GM12878 (cell line): Measurements from ENCODE around the gene QRFP. TPM values are rescaled to one million over a fixed set of nuclear protein-coding genes. Genes with fewer than 3 reads are reported as not detected.

Source experiments
- ATAC-seq: fragments of 200-7000 bp; cut with Tn5 transposase; 3 replicates; pipeline ENCODE4 v1.9.1; 2020; ENCODE audit warnings: mild to moderate bottlenecking, moderate library complexity
- Bru-seq: library from RNA; stranded (reverse); fragments of 400-500 nt; gene quantifications from one replicate; lab custom pipeline; 2021; lab: Mats Ljungman, UMichigan
- BruChase-seq, 2 experiments: library from RNA; stranded (reverse); fragments of 400-500 nt; gene quantifications; one replicate each; lab custom pipeline; 2021; lab: Mats Ljungman, UMichigan
- BruUV-seq: library from RNA; stranded (reverse); fragments of 400-500 nt; replicated peaks from 2 replicates; lab custom pipeline; 2021; lab: Mats Ljungman, UMichigan
- CTCF ChIA-PET: fragments of 300-600 bp; sonication (Branson Sonifier 250); formaldehyde crosslinking; extraction: SDS; loops from one replicate; lab custom pipeline; 2021; ENCODE audit warnings: inconsistent platforms; lab: Yijun Ruan, JAX
- POLR2A ChIA-PET: fragments of 350-600 bp; formaldehyde crosslinking; extraction: SDS; loops from one replicate; lab custom pipeline; 2021; ENCODE audit warnings: inconsistent platforms; lab: Charles Lee
- RAD21 ChIA-PET: fragments of 300-600 bp; sonication (Branson Sonifier 250); formaldehyde crosslinking; loops from one replicate; lab custom pipeline; 2023; ENCODE audit warnings: antibody characterized with exemption; ENCODE audit not compliant: unreplicated experiment; lab: Charles Lee
- SMC1A ChIA-PET: fragments of 300-600 bp; sonication (Branson Sonifier 250); formaldehyde crosslinking; loops from one replicate; lab custom pipeline; 2023; ENCODE audit not compliant: unreplicated experiment, uncharacterized antibody; lab: Charles Lee
- DNase-seq: peaks from one replicate; pipeline ENCODE4 v3.0.0-alpha.2; 2011; ENCODE audit warnings: low read depth, low spot score
- FAIRE-seq: peaks from 3 replicates; lab custom pipeline; 2011; peaks lifted over from hg19 to GRCh38; lab: Jason Lieb, UNC
- H2AFZ ChIP-seq: 2 replicates; pipeline ENCODE4 v1.6.0; 2011; ENCODE audit warnings: low read depth, low read length, control low read depth; ENCODE audit not compliant: control insufficient read depth
- H3K27ac ChIP-seq: 2 replicates; pipeline ENCODE4 v1.5.1; 2011; ENCODE audit warnings: control low read depth; ENCODE audit not compliant: control insufficient read depth, insufficient read depth
- H3K27me3 ChIP-seq, 2 experiments: replicated peaks in 1 of 2; 2 replicates each; pipeline versions ENCODE4 v1.6.0 to v1.6.1; 2011; ENCODE audit warnings: low read length in 1 of 2; ENCODE audit not compliant: control insufficient read depth in 2 of 2, insufficient read depth in 2 of 2
- H3K36me3 ChIP-seq, 2 experiments: 2 replicates each; pipeline ENCODE4 v1.5.1; 2011; ENCODE audit warnings: low read length in 1 of 2; ENCODE audit not compliant: control insufficient read depth in 2 of 2, insufficient read depth in 2 of 2
- H3K4me1 ChIP-seq: 2 replicates; pipeline ENCODE4 v1.6.1; 2011; ENCODE audit warnings: mild to moderate bottlenecking, low read length, moderate library complexity, mixed read lengths; ENCODE audit not compliant: control insufficient read depth, insufficient read depth
- H3K4me2 ChIP-seq: 2 replicates; pipeline ENCODE4 v1.6.0; 2011; ENCODE audit warnings: control low read depth; ENCODE audit not compliant: control insufficient read depth, insufficient read depth
- H3K4me3 ChIP-seq: fragments of 200-600 bp; sonication (generic); 2 replicates; pipeline ENCODE4 v1.5.1; 2016
- H3K79me2 ChIP-seq: 2 replicates; pipeline ENCODE4 v1.6.0; 2011; ENCODE audit warnings: low read length; ENCODE audit not compliant: control insufficient read depth, insufficient read depth
- H3K9ac ChIP-seq: 2 replicates; pipeline ENCODE4 v1.8.0; 2011; ENCODE audit warnings: low read length, control low read depth, mixed read lengths; ENCODE audit not compliant: control insufficient read depth, insufficient read depth
- H3K9me3 ChIP-seq: replicated peaks from 3 replicates; pipeline ENCODE4 v1.5.1; 2011; ENCODE audit warnings: mild to moderate bottlenecking, low read length; ENCODE audit not compliant: control insufficient read depth, insufficient read depth
- H4K20me1 ChIP-seq: 2 replicates; pipeline ENCODE4 v1.6.0; 2011; ENCODE audit not compliant: control insufficient read depth, insufficient read depth
- ASH2L ChIP-seq: fragments of 300-600, 200-600 bp; sonication (generic); IDR thresholded peaks from 2 replicates; pipeline ENCODE4 v1.6.1; 2017; ENCODE audit warnings: low read depth, mild to moderate bottlenecking, borderline replicate concordance
- POLR2AphosphoS5 ChIP-seq: IDR thresholded peaks from 2 replicates; pipeline ENCODE4 v1.6.1; 2011; ENCODE audit warnings: mild to moderate bottlenecking, low read length, inconsistent platforms
- WGBS: methylation state at CpG from one replicate; pipeline ENCODE4 v1.1.6; 2016; ENCODE audit warnings: low lambda C conversion rate; ENCODE audit not compliant: insufficient replicate concordance, insufficient coverage; ENCODE audit errors: missing lambda C conversion rate; 5-methylcytosine and 5-hydroxymethylcytosine counted together
- in situ Hi-C: fragments of 300-500 bp; cut with MboI; formaldehyde crosslinking; loops from 9 replicates; pipeline ENCODE4 v1.14.3; 2018; ENCODE audit warnings: mixed read lengths
- intact Hi-C: fragments of 100-400 bp; cut with micrococcal nuclease; formaldehyde crosslinking; loops from one replicate; pipeline ENCODE4 v1.14.2; 2022; ENCODE audit not compliant: unreplicated experiment
- long read RNA-seq, 2 experiments: library from polyadenylated mRNA; unstranded; transcript quantifications; one replicate each; pipeline ENCODE4 v2.0.0, GENCODE V29; 2019 to 2020
- polyA minus RNA-seq, 3 experiments: library from RNA; depleted of rRNA, polyadenylated mRNA; stranded (reverse); fragments of >200 nt; gene quantifications; 2 replicates each; pipeline ENCODE4 v1.2.3, GENCODE V29; 2011
- polyA plus RNA-seq, 11 experiments: library from polyadenylated mRNA; depleted of rRNA in 4 of 11; unstranded in 6 of 11; stranded (reverse) in 5 of 11; fragments of >200 nt; fragmentation: Nextera tagmentation in 4 of 11; fragmentation: Illumina TruSeq in 1 of 11; extraction: Ambion mirVana in 4 of 11; extraction: Trizol in 1 of 11; gene quantifications; 1 replicate in 1 of 11; 2 replicates in 10 of 11; pipeline versions ENCODE4 v1.2.1 to v1.2.3, GENCODE V29; 2011 to 2016; ENCODE audit warnings: inconsistent platforms in 2 of 11, missing spikeins in 2 of 11, low read depth in 1 of 11
- total RNA-seq, 4 experiments: library from RNA; depleted of rRNA in 3 of 4; stranded (reverse); fragments of >200 nt in 3 of 4; fragmentation: Illumina TruSeq in 1 of 4; extraction: Trizol in 1 of 4; gene quantifications; 2 replicates each; pipeline versions ENCODE4 v1.2.1 to v1.2.3, GENCODE V29; 2013 to 2021

The QRFP gene, protein sequence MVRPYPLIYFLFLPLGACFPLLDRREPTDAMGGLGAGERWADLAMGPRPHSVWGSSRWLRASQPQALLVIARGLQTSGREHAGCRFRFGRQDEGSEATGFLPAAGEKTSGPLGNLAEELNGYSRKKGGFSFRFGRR
- not detected in 2 replicates for total RNA-seq (2013; cell fraction: nucleolus; rRNA removed)
- total RNA-seq (2014; rRNA removed) (not detected in 2 replicates), total RNA-seq (2014; rRNA removed; fragmentation: Illumina TruSeq; extraction: Trizol) (not detected in 2 replicates), total RNA-seq (2021) (not detected in 2 replicates), polyA plus RNA-seq (2011; rRNA removed) (not detected in 2 replicates), polyA plus RNA-seq (2014; fragmentation: Illumina TruSeq; extraction: Trizol) (not detected in 2 replicates), polyA plus RNA-seq (2014; fragmentation: Nextera tagmentation; extraction: Ambion mirVana) (not detected), polyA plus RNA-seq (2014; rRNA removed) (not detected in 2 replicates), polyA plus RNA-seq (2016; fragmentation: Nextera tagmentation; extraction: Ambion mirVana) (not detected), polyA minus RNA-seq (2011; rRNA and poly(A)+ RNA removed) (not detected in 2 replicates), Bru-seq, nascent RNA (not detected), BruChase-seq, experiment 1, labeled RNA remaining after a 6-hour chase (not detected), BruChase-seq, experiment 2, labeled RNA remaining after a 2-hour chase (not detected)
- not detected for polyA plus RNA-seq (2011; ENCODE audit: low read depth)
- not detected in 2 replicates for polyA plus RNA-seq (2011; cell fraction: cytosol; rRNA removed)
- not detected in 2 replicates for polyA plus RNA-seq (2011; cell fraction: nucleus; rRNA removed)
- polyA plus RNA-seq (2012): 0.12 and 0.14 TPM in 2 replicates
- not detected in 2 replicates for polyA minus RNA-seq (2011; cell fraction: cytosol; rRNA and poly(A)+ RNA removed)
- polyA minus RNA-seq (2011; cell fraction: nucleus; rRNA and poly(A)+ RNA removed): not detected in 2 replicates
- long read RNA-seq, experiment 1: 0 reads
- long read RNA-seq, experiment 2: 0 reads

DNA sequence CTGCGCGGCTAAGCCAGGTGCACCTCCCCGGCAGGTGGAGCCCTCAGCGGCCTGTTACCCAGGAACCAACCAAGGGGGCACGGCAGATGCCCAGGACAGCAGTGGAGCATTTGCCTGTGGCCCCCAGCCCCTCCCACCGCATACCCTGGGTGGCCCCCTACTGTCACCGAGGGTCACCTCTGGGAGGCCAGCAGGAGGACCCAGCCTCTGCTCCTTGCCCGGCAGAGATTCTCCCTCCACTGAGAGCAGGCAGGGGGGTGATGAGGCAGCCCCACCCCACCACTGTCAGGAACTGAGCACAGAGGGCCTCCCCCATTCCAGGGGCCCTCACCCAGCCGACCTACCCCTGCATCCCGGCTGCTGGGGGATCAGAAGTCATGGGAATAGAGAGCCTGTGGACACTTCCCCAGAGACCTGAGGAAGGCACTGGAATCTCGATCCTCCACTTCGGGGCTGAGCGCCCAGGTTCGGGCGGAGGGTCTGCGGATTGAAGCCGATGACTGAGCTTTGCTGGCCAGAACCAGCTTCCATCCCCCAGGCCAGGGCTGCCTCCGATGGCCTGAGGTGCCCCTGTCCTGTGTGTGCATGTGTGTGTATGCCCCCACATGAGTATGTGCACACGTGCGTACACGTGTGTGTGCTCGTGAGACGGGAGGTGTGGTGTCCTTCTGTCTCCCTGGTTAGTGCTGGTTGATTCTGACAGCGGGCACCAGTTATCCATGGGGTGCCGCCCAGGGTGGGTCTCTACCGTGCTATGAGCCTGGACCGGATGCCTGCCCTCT lies at the start of gene QRFP:
QRFP (minus strand) TSS at position 580 of the 782 bp plus-strand sequence. CDS start 2,974 bp downstream, outside the sequence.
- no peak within 1 kb of the TSS for H3K27ac ChIP-seq
- no peaks in the 10 kb centered on the region for H3K9me3 ChIP-seq
- WGBS: 68% methylated on average over 27 of the region's 27 CpGs
- RAD21 ChIA-PET: no interaction called here
- H3K4me2 ChIP-seq: no peak within 1 kb of the TSS
- no peak within 1 kb of the TSS for H3K9ac ChIP-seq
- ATAC-seq (no peak; the same call in 2 of the 3 replicates), FAIRE-seq (no peak), DNase-seq (no peak)
- BruUV-seq: no TSS peak
- POLR2A ChIA-PET: no interaction called here
- intact Hi-C loops (no loop called here), in situ Hi-C loops (no loop called here)
- CTCF ChIA-PET: no interaction called here
- H3K36me3 ChIP-seq: peaks cover 0 to 2% of the 10 kb centered on the region in 2 experiments; a peak in 1 of 4 replicates
- TF ChIP-seq ASH2L (no peak), POLR2AphosphoS5 (no peak)
- SMC1A ChIA-PET: no interaction called here
- H3K27me3 ChIP-seq: no peaks in the 10 kb centered on the region; a peak in 1 of 4 replicates
- no peak within 1 kb of the TSS for H2AFZ ChIP-seq
- no peak within 1 kb of the TSS for H3K4me3 ChIP-seq
- no peaks in the 10 kb centered on the region for H3K4me1 ChIP-seq
- H3K79me2 ChIP-seq: no peaks in the 10 kb centered on the region
- no peaks in the 10 kb centered on the region for H4K20me1 ChIP-seq
